ENCODE data around the gene SLC26A1. TPM values are rescaled to one million over a fixed set of nuclear protein-coding genes. Genes with fewer than 3 reads are reported as not detected.

The SLC26A1 gene
- total and polyA plus RNA-seq, 2 of the 13 experiments (the other 11 are each of a cell fraction or from before 2014, with no cell fraction given): 5.4 to 22.9 TPM

GRCh38 chr4:1033840-1034551 lies 40.8 kb upstream of the SLC26A1 start (continued):
- TF ChIP-seq ZNF609 (CRISPR knock-in tag; IDR thresholded peaks at IDR 0.05; ENCODE audit: borderline replicate concordance) (no peak), ZNF574 (CRISPR knock-in tag; IDR thresholded peaks at IDR 0.05) (no peak), FOSL2 (CRISPR knock-in tag; IDR thresholded peaks at IDR 0.05) (peak; percentile 6; the same call in 1 of the 2 replicates), ZSCAN20 (CRISPR knock-in tag; IDR thresholded peaks at IDR 0.05; ENCODE audit: borderline replicate concordance) (no peak), NFYB (CRISPR knock-in tag; IDR thresholded peaks at IDR 0.05) (no peak), ZNF792 (CRISPR knock-in tag; IDR thresholded peaks at IDR 0.05) (no peak), ZNF3 (CRISPR knock-in tag; IDR thresholded peaks at IDR 0.05) (no peak), TAF15 (IDR thresholded peaks at IDR 0.05; ENCODE audit: low read depth, low read length, poor library complexity, severe bottlenecking) (no peak), ZNF768 (CRISPR knock-in tag; IDR thresholded peaks at IDR 0.05) (0 out of 2 replicates have a peak, but pooled peaks have one; percentile 12), GATA4 (IDR thresholded peaks at IDR 0.05; ENCODE audit: borderline replicate concordance, low read depth) (no peak), ZNF276 (CRISPR knock-in tag; IDR thresholded peaks at IDR 0.05; ENCODE audit: low read depth) (no peak), SP1 (IDR thresholded peaks at IDR 0.05) (no peak), SP1 (CRISPR knock-in tag; IDR thresholded peaks at IDR 0.05) (no peak), ZFP36L1 (CRISPR knock-in tag; IDR thresholded peaks at IDR 0.05) (no peak), FOXP4 (CRISPR knock-in tag; IDR thresholded peaks at IDR 0.05) (no peak), KDM1A (CRISPR knock-in tag; IDR thresholded peaks at IDR 0.05) (no peak), ONECUT2 (CRISPR knock-in tag; IDR thresholded peaks at IDR 0.05) (no peak), ATF4 (CRISPR knock-in tag; IDR thresholded peaks at IDR 0.05) (no peak)

Data from HepG2 (cell line).